Bronchial epithelial cell (primary cell): Measurements from ENCODE around the gene IRX4. TPM values are rescaled to one million over a fixed set of nuclear protein-coding genes. Genes with fewer than 3 reads are reported as not detected.

Experiments
- DNase-seq: peaks from one replicate; pipeline ENCODE4 v3.0.0-alpha.2; 2010; ENCODE audit warnings: low read depth
- FAIRE-seq: peaks from 2 replicates; lab custom pipeline; 2011; peaks lifted over from hg19 to GRCh38; lab: Jason Lieb, UNC
- H3K27me3 ChIP-seq: 2 replicates; pipeline ENCODE4 v1.5.1; 2011; ENCODE audit warnings: low read length; ENCODE audit not compliant: control insufficient read depth, insufficient read depth
- H3K36me3 ChIP-seq: 2 replicates; pipeline ENCODE4 v1.5.1; 2011; ENCODE audit warnings: low read length; ENCODE audit not compliant: control insufficient read depth, insufficient read depth
- H3K4me3 ChIP-seq: 2 replicates; pipeline ENCODE4 v1.5.1; 2011; ENCODE audit warnings: mild to moderate bottlenecking, low read depth, low read length, control low read depth
- CTCF ChIP-seq: IDR thresholded peaks from 2 replicates; pipeline ENCODE4 v1.5.1; 2011; ENCODE audit warnings: mild to moderate bottlenecking, moderate library complexity, low read length, control low read depth, inconsistent platforms; ENCODE audit not compliant: insufficient read depth, severe bottlenecking
- total RNA-seq: library from RNA; depleted of rRNA; stranded (reverse); fragments of >200 nt; gene quantifications from 2 replicates; pipeline ENCODE4 v1.2.1, GENCODE V29; 2014

Gene IRX4
- total RNA-seq, 1 donor from 2014 or later = 1.1 TPM

- peaks cover 5% of the 10 kb centered on the region for H3K27me3 ChIP-seq
- no peak for TF ChIP-seq CTCF
- no peaks in the 10 kb centered on the region for H3K36me3 ChIP-seq
- DNase-seq (no peak), FAIRE-seq (no peak)
- H3K4me3 ChIP-seq = no peak overlapping the region
Measured at GRCh38 chr5:1852324-1852947, 30.3 kb downstream of the IRX4 start.

GRCh38 chr5:1851290-1851934, 31.3 kb downstream of the IRX4 start:
- DNase-seq (no peak), FAIRE-seq (no peak)
- Histone ChIP-seq H3K36me3 (no peaks in the 10 kb centered on the region), H3K4me3 (no peak overlapping the region), H3K27me3 (peaks cover 5% of the 10 kb centered on the region)
- no peak for TF ChIP-seq CTCF

GRCh38 chr5:1850324-1851154, 32.2 kb downstream of the IRX4 start:
- DNase-seq (peak; percentile 3), FAIRE-seq (no peak)
- H3K4me3 ChIP-seq = no peak overlapping the region
- H3K27me3 ChIP-seq = peaks cover 5% of the 10 kb centered on the region
- TF ChIP-seq CTCF = no peak
- H3K36me3 ChIP-seq = no peaks in the 10 kb centered on the region

- no peak for DNase-seq
Measured at GRCh38 chr5:1847611-1848010, 35.1 kb downstream of the IRX4 start.

GRCh38 chr5:1847056-1847455, 35.7 kb downstream of the IRX4 start:
- H3K36me3 ChIP-seq = no peaks in the 10 kb centered on the region
- H3K4me3 ChIP-seq = no peak overlapping the region
- H3K27me3 ChIP-seq = peaks cover 5% of the 10 kb centered on the region
- DNase-seq (no peak), FAIRE-seq (no peak)
- TF ChIP-seq CTCF = no peak

More at GRCh38 chr5:1847611-1848010, 35.1 kb downstream of the IRX4 start:
- TF ChIP-seq CTCF = no peak
- Histone ChIP-seq H3K4me3 (no peak overlapping the region), H3K27me3 (peaks cover 5% of the 10 kb centered on the region), H3K36me3 (no peaks in the 10 kb centered on the region)
- no peak for FAIRE-seq
